Psoas muscle (tissue), 8 donors: ENCODE data around the gene C1orf198. TPM values are rescaled to one million over a fixed set of nuclear protein-coding genes. Genes with fewer than 3 reads are reported as not detected.

Experiments
- ATAC-seq, 4 donors: fragments of 200-7000 bp; cut with Tn5 transposase; one replicate each; pipeline ENCODE4 v1.9.1; 2020; ENCODE audit warnings: moderate library complexity in 3 of 4, mild to moderate bottlenecking in 2 of 4
- DNase-seq, 2 donors: peaks; one replicate each; pipeline ENCODE4 v3.0.0-alpha.2; 2020
- H3K27ac ChIP-seq: fragments of 200-600 bp; one replicate; pipeline ENCODE4 v1.8.0; 2022
- H3K27me3 ChIP-seq, 3 donors: fragments of 200-600 bp in 1 of 3; one replicate each; pipeline versions ENCODE4 v1.6.1 to v1.8.0; 2013 to 2022; ENCODE audit warnings: low read length in 2 of 3, mild to moderate bottlenecking in 2 of 3, moderate library complexity in 1 of 3; ENCODE audit not compliant: insufficient read depth in 3 of 3
- H3K36me3 ChIP-seq, 2 donors: fragments of 200-600 bp in 1 of 2; one replicate each; pipeline versions ENCODE4 v1.6.1 to v1.8.0; 2013 to 2022; ENCODE audit warnings: low read depth in 1 of 2, mild to moderate bottlenecking in 1 of 2, moderate library complexity in 1 of 2; ENCODE audit not compliant: insufficient read depth in 1 of 2
- H3K4me1 ChIP-seq: fragments of 200-600 bp; one replicate; pipeline ENCODE4 v1.8.0; 2022
- H3K4me3 ChIP-seq: fragments of 200-600 bp; one replicate; pipeline ENCODE4 v1.8.0; 2022; ENCODE audit warnings: mild to moderate bottlenecking
- H3K9me3 ChIP-seq: fragments of 200-600 bp; one replicate; pipeline ENCODE4 v1.8.0; 2022
- WGBS, 3 donors: extraction: QIAGEN DNeasy Blood & Tissue Kit; methylation state at CpG; one replicate each; pipeline versions ENCODE4 v1.1.6 to v1.1.7; 2013; 5-methylcytosine and 5-hydroxymethylcytosine counted together
- intact Hi-C, 2 donors: fragments of 100-400 bp; cut with DNase I; formaldehyde crosslinking; loops; one replicate each; pipeline versions ENCODE4 v1.11.0 to v1.14.2; 2022
- polyA plus RNA-seq, 3 donors: library from polyadenylated mRNA; stranded (reverse); fragments of 200-250 nt; gene quantifications; one replicate each; pipeline ENCODE4 v1.2.3, GENCODE V29; 2013
- total RNA-seq, 4 donors: library from RNA; stranded (reverse); fragmentation: NEBNext Ultra II Directional in 2 of 4; extraction: Animal tissue kit (Norgen Biotek cat#: 25700) in 2 of 4; gene quantifications; one replicate each; pipeline versions ENCODE4 v1.2.1 to v1.2.4, GENCODE V29; 2021 to 2023
- TF ChIP-seq, protein P1 (sequence below): fragments of 200-600 bp; IDR thresholded peaks from one replicate; pipeline ENCODE4 v1.8.0; 2022; ENCODE audit warnings: antibody characterized with exemption
- donor health status: healthy with polysubstance abuse.
- donor health status: DM: no; HTN: no; CAD: no; lungs with moderate emphysema.
- donor health status: Bipolar disorder and iron deficiency.
- donor health status: healthy.
- donor health status: DM: yes; HTN: yes; CAD: no.
- donor health status: DM: no; HTN: no; CAD: no.
- donor health status: DM: no; HTN: no; CAD: no.
- donor health status: DM: yes; HTN: yes; CAD: no.

Gene C1orf198
- total and polyA plus RNA-seq, 7 donors = 32.0 to 122 (median 81.8) TPM

DNA sequence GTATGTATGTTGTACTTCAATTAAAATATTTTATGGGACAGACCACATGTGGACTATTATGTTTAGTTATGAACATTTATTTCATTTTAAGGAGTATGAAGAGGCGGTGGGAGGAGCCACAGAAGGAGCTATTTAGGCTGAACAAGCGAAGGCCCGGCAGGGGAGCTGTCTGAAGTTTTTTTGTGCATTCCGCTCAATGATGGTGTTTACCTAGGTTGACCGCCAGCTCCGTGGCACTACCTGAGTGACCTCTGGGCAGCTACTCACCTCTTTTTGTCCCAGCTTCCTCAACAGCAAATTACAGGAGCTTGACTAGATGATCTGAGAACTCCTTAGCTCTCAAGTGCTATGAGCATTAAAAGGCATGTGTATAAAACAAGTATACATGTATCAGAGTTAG, 32.7 kb upstream of the C1orf198 start:
- Histone ChIP-seq H3K36me3 (peaks cover 0 to 14% of the 10 kb centered on the region in 2 donors), H3K4me3 (no peak overlapping the region), H3K27me3 (no peaks in the 10 kb centered on the region), H3K27ac (no peak overlapping the region), H3K9me3 (no peaks in the 10 kb centered on the region), H3K4me1 (no peaks in the 10 kb centered on the region)
- intact Hi-C loops = no loop called here
- DNase-seq (no peak), ATAC-seq (no peak)
- WGBS, 3 donors = 91 to 93% (median 92%) methylated on average over 6 of the region's 6 CpGs
- TF ChIP-seq, protein P1, sequence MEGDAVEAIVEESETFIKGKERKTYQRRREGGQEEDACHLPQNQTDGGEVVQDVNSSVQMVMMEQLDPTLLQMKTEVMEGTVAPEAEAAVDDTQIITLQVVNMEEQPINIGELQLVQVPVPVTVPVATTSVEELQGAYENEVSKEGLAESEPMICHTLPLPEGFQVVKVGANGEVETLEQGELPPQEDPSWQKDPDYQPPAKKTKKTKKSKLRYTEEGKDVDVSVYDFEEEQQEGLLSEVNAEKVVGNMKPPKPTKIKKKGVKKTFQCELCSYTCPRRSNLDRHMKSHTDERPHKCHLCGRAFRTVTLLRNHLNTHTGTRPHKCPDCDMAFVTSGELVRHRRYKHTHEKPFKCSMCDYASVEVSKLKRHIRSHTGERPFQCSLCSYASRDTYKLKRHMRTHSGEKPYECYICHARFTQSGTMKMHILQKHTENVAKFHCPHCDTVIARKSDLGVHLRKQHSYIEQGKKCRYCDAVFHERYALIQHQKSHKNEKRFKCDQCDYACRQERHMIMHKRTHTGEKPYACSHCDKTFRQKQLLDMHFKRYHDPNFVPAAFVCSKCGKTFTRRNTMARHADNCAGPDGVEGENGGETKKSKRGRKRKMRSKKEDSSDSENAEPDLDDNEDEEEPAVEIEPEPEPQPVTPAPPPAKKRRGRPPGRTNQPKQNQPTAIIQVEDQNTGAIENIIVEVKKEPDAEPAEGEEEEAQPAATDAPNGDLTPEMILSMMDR = no peak

DNA sequence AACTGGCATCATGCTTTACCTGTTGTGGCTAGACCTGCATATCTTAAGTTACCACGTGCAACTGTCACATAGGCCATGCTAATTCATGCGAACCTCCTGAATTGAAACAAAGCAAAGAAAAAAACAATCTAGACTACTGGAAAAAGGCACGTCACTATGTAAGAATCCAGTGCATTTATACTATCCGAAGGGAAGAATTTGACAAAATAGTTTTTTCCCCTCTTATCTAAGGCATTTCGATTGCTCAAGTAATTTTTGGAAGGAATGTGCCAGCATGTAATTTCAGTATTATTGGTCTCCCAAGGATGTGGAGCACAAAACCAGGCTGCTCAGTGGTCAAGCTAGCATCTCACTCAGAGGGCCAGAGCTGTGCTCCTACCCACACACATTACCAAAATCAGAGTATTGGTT, 31.5 kb upstream of the C1orf198 start:
- TF ChIP-seq, protein P1 = no peak
- H3K4me1 ChIP-seq = no peaks in the 10 kb centered on the region
- no peak overlapping the region for H3K27ac ChIP-seq
- no peak for ATAC-seq
- WGBS, 3 donors = 79 to 85% (median 79%) methylated on average over 5 of the region's 5 CpGs
- DNase-seq = no peak
- no peak overlapping the region for H3K4me3 ChIP-seq
- H3K9me3 ChIP-seq = no peaks in the 10 kb centered on the region
- H3K27me3 ChIP-seq = peaks cover 0 to 4% (median 0%) of the 10 kb centered on the region in 3 donors
- intact Hi-C loops = no loop called here
- H3K36me3 ChIP-seq = peaks cover 0 to 3% of the 10 kb centered on the region in 2 donors

DNA sequence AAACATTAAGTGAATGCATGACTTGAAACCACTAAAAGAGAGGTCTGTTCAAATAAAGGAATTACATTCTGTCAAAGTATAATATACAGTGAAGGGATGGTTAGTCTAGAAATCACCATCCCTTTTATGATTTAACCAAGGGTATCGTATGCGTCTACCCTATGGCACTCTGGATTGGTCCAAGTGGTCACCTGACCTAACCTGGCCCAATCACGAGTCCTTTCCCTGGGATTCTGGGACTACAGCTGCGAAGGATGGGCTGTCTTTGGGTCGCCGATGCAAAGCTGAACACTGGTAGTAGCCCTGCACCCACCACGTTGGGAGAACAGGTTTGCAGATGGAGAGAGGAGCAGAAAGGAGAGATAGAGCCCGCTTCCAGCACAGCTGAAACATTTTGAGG, 30.4 kb upstream of the C1orf198 start:
- intact Hi-C loops = no loop called here
- Histone ChIP-seq H3K27me3 (peaks cover 0 to 4% (median 0%) of the 10 kb centered on the region in 3 donors), H3K36me3 (no peaks in the 10 kb centered on the region), H3K9me3 (no peaks in the 10 kb centered on the region), H3K27ac (no peak overlapping the region), H3K4me3 (no peak overlapping the region), H3K4me1 (no peaks in the 10 kb centered on the region)
- WGBS, 3 donors = 85 to 89% (median 88%) methylated on average over 8 of the region's 8 CpGs
- no peak for DNase-seq
- TF ChIP-seq, protein P1 = no peak
- no peak for ATAC-seq

DNA sequence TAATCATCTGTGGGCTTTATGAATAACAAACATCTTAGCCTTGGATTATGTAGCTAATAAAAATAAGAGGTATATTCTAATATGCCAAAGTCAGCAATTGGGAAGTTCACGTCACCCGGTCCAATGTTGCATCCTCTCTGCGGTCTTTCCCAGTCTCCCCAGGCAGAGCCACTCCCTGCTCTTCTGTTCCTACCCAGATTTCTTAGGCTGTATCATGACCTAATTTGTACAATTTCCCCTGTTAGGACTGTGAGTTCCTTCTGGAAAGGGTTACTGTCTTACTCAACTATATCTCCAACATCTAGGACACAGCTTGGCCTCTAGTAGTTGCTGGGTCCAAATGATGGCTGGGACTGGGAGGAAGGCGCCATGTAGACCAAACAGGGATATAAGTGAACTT, 29.8 kb upstream of the C1orf198 start:
- H3K4me1 ChIP-seq = no peaks in the 10 kb centered on the region
- 92 to 95% (median 94%) methylated on average over 4 of the region's 4 CpGs for WGBS, 3 donors
- no peaks in the 10 kb centered on the region for H3K9me3 ChIP-seq
- intact Hi-C loops = no loop called here
- no peak overlapping the region for H3K4me3 ChIP-seq
- ATAC-seq = no peak
- DNase-seq = no peak
- TF ChIP-seq, protein P1 = no peak
- no peaks in the 10 kb centered on the region for H3K36me3 ChIP-seq
- no peak overlapping the region for H3K27ac ChIP-seq
- peaks cover 0 to 4% (median 0%) of the 10 kb centered on the region in 3 donors for H3K27me3 ChIP-seq

DNA sequence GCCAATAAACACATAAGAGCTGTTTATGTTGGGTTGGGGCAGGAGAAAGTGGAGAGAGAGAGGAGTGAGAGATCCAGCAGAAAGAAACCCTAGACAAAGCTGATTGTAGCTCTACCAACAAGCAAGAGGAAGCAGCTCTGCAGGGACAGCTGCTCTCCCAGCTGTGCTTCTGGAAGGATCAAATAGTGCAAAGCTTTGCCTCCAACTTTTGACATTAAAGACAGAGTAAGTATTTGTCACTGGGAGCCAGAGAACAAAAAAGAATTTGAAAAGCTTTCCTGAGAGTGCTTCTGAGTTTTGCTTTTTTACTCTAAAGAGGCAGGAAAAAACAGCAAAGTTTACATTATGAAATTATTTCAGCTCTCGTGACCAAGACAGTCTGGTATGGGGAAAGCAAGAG, 28.5 kb upstream of the C1orf198 start:
- intact Hi-C loops = no loop called here
- no peak overlapping the region for H3K4me3 ChIP-seq
- H3K27ac ChIP-seq = no peak overlapping the region
- ATAC-seq = no peak
- no peaks in the 10 kb centered on the region for H3K9me3 ChIP-seq
- TF ChIP-seq, protein P1 = no peak
- peaks cover 0 to 11% (median 0%) of the 10 kb centered on the region in 3 donors for H3K27me3 ChIP-seq
- H3K36me3 ChIP-seq = no peaks in the 10 kb centered on the region
- DNase-seq = no peak
- H3K4me1 ChIP-seq = no peaks in the 10 kb centered on the region
- WGBS, 3 donors = 35 to 39% (median 38%) methylated on average over 1 of the region's 1 CpG
